Spleen (tissue), 7 donors: Measurements from ENCODE around the gene FAM185A.

Experiments used
- CTCF ChIP-seq, 11 experiments: fragments of 200-600 bp in 7 of 11; fragments of 450-650 bp in 4 of 11; sonication (generic) in 4 of 11; IDR thresholded peaks in 8 of 11; conservative IDR thresholded peaks in 3 of 11; 1 replicate in 7 of 11; 2 replicates in 4 of 11; pipeline versions ENCODE4 v1.4.0 to v1.8.0; 2016 to 2021; ENCODE audit warnings: antibody characterized with exemption in 11 of 11, inconsistent platforms in 4 of 11, mild to moderate bottlenecking in 1 of 11
- POLR2A ChIP-seq, 3 donors: fragments of 450-650 bp; IDR thresholded peaks; one replicate each; pipeline ENCODE4 v1.5.1; 2017; ENCODE audit warnings: antibody characterized with exemption in 3 of 3, mild to moderate bottlenecking in 1 of 3
- POLR2AphosphoS5 ChIP-seq, 3 donors: sonication (generic); formaldehyde crosslinking; IDR thresholded peaks; one replicate each; pipeline ENCODE4 v1.5.1; 2017; ENCODE audit warnings: antibody characterized with exemption in 3 of 3
- donor health status: DM: no; HTN: no; CAD: no; lungs with moderate emphysema.
- donor health status: DM: no; HTN: no; CAD: no.
- donor health status: DM: no; HTN: no; CAD: no.

GRCh38 chr7:102819151-102819550 lies 70.4 kb downstream of the FAM185A start:
- no peak for TF ChIP-seq CTCF (IDR thresholded peaks at IDR 0.05 in 8 of 11, conservative IDR thresholded peaks at IDR 0.05 in 3 of 11)
- no peak for TF ChIP-seq POLR2A (IDR thresholded peaks at IDR 0.05)
- TF ChIP-seq POLR2AphosphoS5 (IDR thresholded peaks at IDR 0.05) = no peak
